Fibroblast of mammary gland (primary cell): ENCODE measurements around the gene TTC31.

Experiments
- DNase-seq: peaks from one replicate; pipeline ENCODE4 v3.0.0-alpha.2; 2010; ENCODE audit warnings: low read depth
- H3K4me3 ChIP-seq: 2 replicates; pipeline ENCODE4 v1.5.1; 2011; ENCODE audit warnings: low read depth, mild to moderate bottlenecking, low read length, moderate library complexity; ENCODE audit not compliant: control insufficient read depth
- CTCF ChIP-seq: conservative IDR thresholded peaks from 2 replicates; pipeline ENCODE4 v1.5.1; 2011; ENCODE audit warnings: low read depth, low read length, inconsistent platforms; ENCODE audit not compliant: control insufficient read depth, insufficient read depth

The TTC31 gene

GRCh38 chr2:74482801-74483674, at the start of gene TTC31, which contains the start of gene CCDC142:
Gene TTC31, plus strand, starts transcription at chr2:74483081. Its CDS starts 15 bp downstream, at chr2:74483096.
Gene CCDC142, minus strand, starts transcription at chr2:74482998. Its CDS starts 161 bp downstream, at chr2:74482837.
- peak; percentile 93 for DNase-seq
- peak; percentile 88 for TF ChIP-seq CTCF
- H3K4me3 ChIP-seq, result peak within 1 kb of the TSS; percentile 100

- no peak overlapping the region for H3K4me3 ChIP-seq
- no peak for TF ChIP-seq CTCF
- DNase-seq, result no peak
Observed at GRCh38 chr2:74436111-74436805, 46.6 kb upstream of the TTC31 start.

- no peak for TF ChIP-seq CTCF
- no peak for DNase-seq
- H3K4me3 ChIP-seq, result no peak overlapping the region
Observed at GRCh38 chr2:74436848-74437695, 45.8 kb upstream of the TTC31 start.

GRCh38 chr2:74438248-74438647, 44.6 kb upstream of the TTC31 start:
- no peak for TF ChIP-seq CTCF
- no peak for DNase-seq
- no peak overlapping the region for H3K4me3 ChIP-seq

- TF ChIP-seq CTCF, result no peak
- peak overlapping the region; percentile 57 for H3K4me3 ChIP-seq
- DNase-seq, result no peak
Observed at GRCh38 chr2:74439373-74439772, 43.5 kb upstream of the TTC31 start.

GRCh38 chr2:74439803-74440377, 43.0 kb upstream of the TTC31 start:
- peak; percentile 46 for DNase-seq
- peak overlapping the region; percentile 57 for H3K4me3 ChIP-seq
- TF ChIP-seq CTCF, result no peak
